Endodermal cell (in vitro differentiated cells): ENCODE data around the gene OR7C1. TPM values are rescaled to one million over a fixed set of nuclear protein-coding genes. Genes with fewer than 3 reads are reported as not detected.
"Not testable (repeated sequence)": the region's sequence is repeated elsewhere in the genome, so short reads cannot be mapped to it uniquely, and the experiment has no call there.

Experiments used
- DNase-seq: peaks from one replicate; pipeline ENCODE4 v3.0.0-alpha.2; 2017
- H3K27ac ChIP-seq: 2 replicates; pipeline ENCODE4 v1.5.1; 2013; ENCODE audit warnings: mild to moderate bottlenecking, low read depth, low read length, moderate library complexity
- H3K27me3 ChIP-seq: 2 replicates; pipeline ENCODE4 v1.6.1; 2013; ENCODE audit warnings: mild to moderate bottlenecking, low read length, moderate library complexity; ENCODE audit not compliant: insufficient read depth, control insufficient read depth, poor library complexity, severe bottlenecking
- H3K36me3 ChIP-seq: 2 replicates; pipeline ENCODE4 v1.7.0; 2013; ENCODE audit warnings: mild to moderate bottlenecking, low read length, moderate library complexity; ENCODE audit not compliant: control insufficient read depth, insufficient read depth
- H3K4me1 ChIP-seq: one replicate; pipeline ENCODE4 v1.7.0; 2013; ENCODE audit warnings: low read length; ENCODE audit not compliant: control insufficient read depth, insufficient read depth
- H3K4me3 ChIP-seq: 2 replicates; pipeline ENCODE4 v1.5.1; 2013; ENCODE audit warnings: mild to moderate bottlenecking, low read length, moderate library complexity
- H3K9ac ChIP-seq: 2 replicates; pipeline ENCODE4 v1.6.1; 2013; ENCODE audit warnings: mild to moderate bottlenecking, low read length, moderate library complexity; ENCODE audit not compliant: poor library complexity, severe bottlenecking; ENCODE audit errors: extremely low read depth
- H3K9me3 ChIP-seq: 2 replicates; pipeline ENCODE4 v1.6.1; 2013; ENCODE audit warnings: mild to moderate bottlenecking, low read length, moderate library complexity; ENCODE audit not compliant: control insufficient read depth
- H3K27ac Mint-ChIP-seq: 2 replicates; pipeline ENCODE4 v1.8.0; 2020; ENCODE audit warnings: mixed read lengths
- H3K27me3 Mint-ChIP-seq: 2 replicates; pipeline ENCODE4 v1.8.0; 2021; ENCODE audit warnings: mild to moderate bottlenecking, mixed read lengths; ENCODE audit not compliant: insufficient read depth
- H3K36me3 Mint-ChIP-seq: 2 replicates; pipeline ENCODE4 v1.8.0; 2020; ENCODE audit warnings: low read depth, mixed read lengths
- H3K4me1 Mint-ChIP-seq: 2 replicates; pipeline ENCODE4 v1.8.0; 2020; ENCODE audit warnings: mixed read lengths
- H3K4me3 Mint-ChIP-seq: 2 replicates; pipeline ENCODE4 v1.8.0; 2020; ENCODE audit warnings: mild to moderate bottlenecking, moderate library complexity, mixed read lengths
- H3K9me3 Mint-ChIP-seq: 2 replicates; pipeline ENCODE4 v1.8.0; 2020; ENCODE audit warnings: mild to moderate bottlenecking, mixed read lengths
- CTCF ChIP-seq: fragments of 200-600 bp; sonication (generic); conservative IDR thresholded peaks from 2 replicates; pipeline ENCODE4 v1.5.0; 2021; ENCODE audit warnings: antibody characterized with exemption, mild to moderate bottlenecking
- WGBS, 2 experiments: methylation state at CpG; one replicate each; pipeline versions ENCODE4 v1.1.5 to v1.1.7; 2013; ENCODE audit warnings: missing lambda C conversion rate in 2 of 2, mixed read lengths in 1 of 2; ENCODE audit not compliant: insufficient coverage in 1 of 2, insufficient read length in 1 of 2; 5-methylcytosine and 5-hydroxymethylcytosine counted together
- total RNA-seq, 2 donors: library from RNA; stranded (reverse); fragmentation: NEBNext Ultra II Directional in 1 of 2; extraction: Animal tissue kit (Norgen Biotek cat#: 25700) in 1 of 2; gene quantifications; 2 replicates in 1 of 2; 3 replicates in 1 of 2; pipeline ENCODE4 v1.2.1, GENCODE V29; 2021

OR7C1 gene
- total RNA-seq, 2 donors from 2014 or later: not detected

- no peak for DNase-seq
- no peak overlapping the region for H3K27ac Mint-ChIP-seq
Observed at GRCh38 chr19:14779151-14779550, 55.8 kb downstream of the OR7C1 start.

GRCh38 chr19:14778110-14778845, 56.7 kb downstream of the OR7C1 start, which contains the start of gene ADGRE2:
ADGRE2 (minus strand) TSS chr19:14778560; CDS start chr19:14776756, 1,804 bp downstream.
- H3K36me3 ChIP-seq, H3K4me3 ChIP-seq, H3K27ac ChIP-seq, H3K27ac Mint-ChIP-seq, H3K4me1 Mint-ChIP-seq, DNase-seq, H3K4me3 Mint-ChIP-seq, H3K9me3 ChIP-seq, H3K4me1 ChIP-seq, H3K36me3 Mint-ChIP-seq, H3K9ac ChIP-seq, H3K27me3 ChIP-seq: not testable (repeated sequence)
- peaks cover 20% of the 10 kb centered on the region for H3K27me3 Mint-ChIP-seq
- 71 to 77% methylated on average over 5 to 11 of the region's 12 CpGs for WGBS, 2 experiments
- peaks cover 30% of the 10 kb centered on the region for H3K9me3 Mint-ChIP-seq

More at GRCh38 chr19:14779151-14779550, 55.8 kb downstream of the OR7C1 start:
- Histone ChIP-seq H3K27ac (no peak overlapping the region), H3K9me3 (no peaks in the 10 kb centered on the region), H3K4me1 (no peaks in the 10 kb centered on the region), H3K4me3 (no peak overlapping the region), H3K36me3 (no peaks in the 10 kb centered on the region), H3K27me3 (no peaks in the 10 kb centered on the region), H3K9ac (no peak overlapping the region)
- Mint-ChIP-seq H3K9me3 (peaks cover 25% of the 10 kb centered on the region), H3K4me1 (no peaks in the 10 kb centered on the region), H3K36me3 (no peaks in the 10 kb centered on the region), H3K4me3 (no peak overlapping the region), H3K27me3 (peaks cover 20% of the 10 kb centered on the region)
- no peak for TF ChIP-seq CTCF
- WGBS, 2 experiments: 77 to 100% methylated on average over 1 to 4 of the region's 5 CpGs

- DNase-seq, H3K9ac ChIP-seq, H3K4me1 ChIP-seq, H3K9me3 ChIP-seq, H3K4me3 Mint-ChIP-seq, H3K36me3 ChIP-seq, H3K4me3 ChIP-seq, H3K27ac Mint-ChIP-seq, H3K27ac ChIP-seq, H3K27me3 ChIP-seq, H3K36me3 Mint-ChIP-seq, H3K4me1 Mint-ChIP-seq: not testable (repeated sequence)
- Mint-ChIP-seq H3K9me3 (peaks cover 25% of the 10 kb centered on the region), H3K27me3 (peaks cover 20% of the 10 kb centered on the region)
- 50 to 80% methylated on average over 1 of the region's 4 CpGs for WGBS, 2 experiments
Observed at GRCh38 chr19:14777645-14778044, 57.3 kb downstream of the OR7C1 start.

- H3K27me3 Mint-ChIP-seq: peaks cover 20% of the 10 kb centered on the region
Observed at GRCh38 chr19:14775869-14776586, 59.0 kb downstream of the OR7C1 start.

GRCh38 chr19:14775326-14775725, 59.7 kb downstream of the OR7C1 start:
- H3K4me3 Mint-ChIP-seq, H3K36me3 Mint-ChIP-seq, H3K4me3 ChIP-seq, H3K27ac Mint-ChIP-seq, H3K36me3 ChIP-seq, H3K9ac ChIP-seq, DNase-seq, H3K9me3 ChIP-seq, H3K27ac ChIP-seq, H3K27me3 ChIP-seq, H3K4me1 Mint-ChIP-seq, H3K4me1 ChIP-seq: not testable (repeated sequence)
- peaks cover 29% of the 10 kb centered on the region for H3K9me3 Mint-ChIP-seq
- H3K27me3 Mint-ChIP-seq: peaks cover 20% of the 10 kb centered on the region
- WGBS, 2 experiments: 75 to 79% methylated on average over 6 to 8 of the region's 8 CpGs

More at GRCh38 chr19:14775869-14776586, 59.0 kb downstream of the OR7C1 start:
- Mint-ChIP-seq H3K9me3 (peaks cover 29% of the 10 kb centered on the region), H3K4me1 (no peaks in the 10 kb centered on the region), H3K27ac (no peak overlapping the region), H3K36me3 (no peaks in the 10 kb centered on the region), H3K4me3 (peak overlapping the region; percentile 36)
- Histone ChIP-seq H3K4me1 (no peaks in the 10 kb centered on the region), H3K27me3 (no peaks in the 10 kb centered on the region), H3K9ac (no peak overlapping the region), H3K4me3 (no peak overlapping the region), H3K36me3 (no peaks in the 10 kb centered on the region), H3K9me3 (peaks cover 3% of the 10 kb centered on the region), H3K27ac (no peak overlapping the region)
- DNase-seq: no peak
- 40 to 77% methylated on average over 2 to 21 of the region's 22 CpGs for WGBS, 2 experiments
- no peak for TF ChIP-seq CTCF
